Measurements from ENCODE around the gene HLA-DOA. TPM values are rescaled to one million over a fixed set of nuclear protein-coding genes. Genes with fewer than 3 reads are reported as not detected.

Gene HLA-DOA
- total and polyA plus RNA-seq, 2 experiments from 2014 or later: 0.74 TPM; not detected in 1

DNA sequence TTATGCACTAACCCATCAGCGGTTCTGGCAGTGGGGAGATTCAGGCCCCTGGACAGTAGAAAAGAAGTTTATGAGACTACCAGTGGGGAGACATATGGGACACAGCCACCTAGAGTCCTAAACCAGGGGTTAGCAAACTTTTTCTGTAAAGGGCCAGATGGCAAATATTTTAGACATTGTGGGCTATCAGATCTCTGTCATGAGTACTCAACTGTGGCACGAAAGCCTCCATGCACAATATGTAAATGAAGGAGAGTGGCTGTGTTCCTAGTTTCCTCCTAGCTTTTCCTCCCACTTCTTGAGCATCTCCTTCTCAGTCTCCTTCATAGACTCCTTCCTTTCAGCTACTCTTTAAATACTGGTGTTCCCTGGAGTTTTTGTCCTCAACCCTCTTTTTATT is 53.2 kb downstream of the HLA-DOA start:
- no peak overlapping the region for H3K27ac ChIP-seq
- no peak overlapping the region for H3K4me3 ChIP-seq
- no peaks in the 10 kb centered on the region for H3K4me1 ChIP-seq (ENCODE audit: low read depth)
- TF ChIP-seq, protein P1, sequence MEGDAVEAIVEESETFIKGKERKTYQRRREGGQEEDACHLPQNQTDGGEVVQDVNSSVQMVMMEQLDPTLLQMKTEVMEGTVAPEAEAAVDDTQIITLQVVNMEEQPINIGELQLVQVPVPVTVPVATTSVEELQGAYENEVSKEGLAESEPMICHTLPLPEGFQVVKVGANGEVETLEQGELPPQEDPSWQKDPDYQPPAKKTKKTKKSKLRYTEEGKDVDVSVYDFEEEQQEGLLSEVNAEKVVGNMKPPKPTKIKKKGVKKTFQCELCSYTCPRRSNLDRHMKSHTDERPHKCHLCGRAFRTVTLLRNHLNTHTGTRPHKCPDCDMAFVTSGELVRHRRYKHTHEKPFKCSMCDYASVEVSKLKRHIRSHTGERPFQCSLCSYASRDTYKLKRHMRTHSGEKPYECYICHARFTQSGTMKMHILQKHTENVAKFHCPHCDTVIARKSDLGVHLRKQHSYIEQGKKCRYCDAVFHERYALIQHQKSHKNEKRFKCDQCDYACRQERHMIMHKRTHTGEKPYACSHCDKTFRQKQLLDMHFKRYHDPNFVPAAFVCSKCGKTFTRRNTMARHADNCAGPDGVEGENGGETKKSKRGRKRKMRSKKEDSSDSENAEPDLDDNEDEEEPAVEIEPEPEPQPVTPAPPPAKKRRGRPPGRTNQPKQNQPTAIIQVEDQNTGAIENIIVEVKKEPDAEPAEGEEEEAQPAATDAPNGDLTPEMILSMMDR (IDR thresholded peaks at IDR 0.05; ENCODE audit: low read depth, low read length): no peak
- H3K27me3 ChIP-seq: no peaks in the 10 kb centered on the region
- H3K36me3 ChIP-seq: no peaks in the 10 kb centered on the region
- DNase-seq (ENCODE audit: low read depth in 1 of 2, low spot score in 1 of 2): no peak
- no peaks in the 10 kb centered on the region for H3K9me3 ChIP-seq (ENCODE audit: low read depth)

- peak; percentile 24 to 26 for DNase-seq (ENCODE audit: low read depth in 1 of 2, low spot score in 1 of 2)
- Histone ChIP-seq H3K36me3 (no peaks in the 10 kb centered on the region), H3K9me3 (ENCODE audit: low read depth) (no peaks in the 10 kb centered on the region), H3K27ac (no peak overlapping the region), H3K27me3 (no peaks in the 10 kb centered on the region), H3K4me3 (no peak overlapping the region), H3K4me1 (ENCODE audit: low read depth) (no peaks in the 10 kb centered on the region)
- TF ChIP-seq, protein P1 (IDR thresholded peaks at IDR 0.05; ENCODE audit: low read depth, low read length): peak; percentile 41
These were observed 54.2 kb downstream of the HLA-DOA start for GRCh38 chr6:32954986-32955802.

DNA sequence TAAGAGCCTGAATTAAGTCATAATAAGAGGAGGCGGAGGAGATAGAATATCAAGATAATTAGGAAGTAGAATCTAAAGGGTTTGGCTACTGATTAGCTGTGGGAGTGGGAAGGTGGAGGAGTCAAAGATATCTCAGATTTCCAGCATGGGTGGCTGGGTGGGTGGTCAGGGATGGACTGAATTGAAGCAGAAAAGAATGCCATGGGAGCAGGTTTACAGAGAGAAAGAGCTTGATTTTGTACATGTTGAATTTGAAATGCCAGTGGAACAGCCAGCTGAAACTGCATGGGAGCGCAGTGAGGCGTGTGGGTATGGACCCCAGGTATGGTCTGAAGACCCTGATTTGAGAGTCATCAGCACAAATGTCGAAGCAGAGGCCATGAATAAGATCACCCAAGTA is 55.1 kb downstream of the HLA-DOA start:
- Histone ChIP-seq H3K27me3 (no peaks in the 10 kb centered on the region), H3K9me3 (ENCODE audit: low read depth) (no peaks in the 10 kb centered on the region), H3K4me1 (ENCODE audit: low read depth) (no peaks in the 10 kb centered on the region), H3K36me3 (no peaks in the 10 kb centered on the region), H3K27ac (no peak overlapping the region), H3K4me3 (no peak overlapping the region)
- TF ChIP-seq, protein P1 (IDR thresholded peaks at IDR 0.05; ENCODE audit: low read depth, low read length): no peak
- no peak for DNase-seq (ENCODE audit: low read depth in 1 of 2, low spot score in 1 of 2)

Other genes with a start within 250 kb of the HLA-DOA start
- gene HLA-DQB2, start 246.1 kb downstream of the HLA-DOA start, total RNA-seq: not detected in 2 replicates
- gene HLA-DQB2, start 246.1 kb downstream of the HLA-DOA start, polyA plus RNA-seq: not detected in 2 replicates
- not detected in 2 replicates for gene HLA-DOB, start 192.6 kb downstream of the HLA-DOA start, total RNA-seq
- not detected in 2 replicates for gene HLA-DOB, start 192.6 kb downstream of the HLA-DOA start, polyA plus RNA-seq
- 2.6 and 5.1 TPM in 2 replicates for gene TAP2, start 170.9 kb downstream of the HLA-DOA start, total RNA-seq
- 2.1 and 2.5 TPM in 2 replicates for gene TAP2, start 170.9 kb downstream of the HLA-DOA start, polyA plus RNA-seq
- 0.21 and 0.42 TPM in 2 replicates for gene PSMB8, start 165.5 kb downstream of the HLA-DOA start, total RNA-seq
- gene PSMB8, start 165.5 kb downstream of the HLA-DOA start, polyA plus RNA-seq: 0.57 and 0.66 TPM in 2 replicates
- 6.8 and 11.6 TPM in 2 replicates for gene TAP1, start 155.9 kb downstream of the HLA-DOA start, total RNA-seq
- gene TAP1, start 155.9 kb downstream of the HLA-DOA start, polyA plus RNA-seq: 11.2 and 12.6 TPM in 2 replicates
- 2.0 and 4.5 TPM in 2 replicates for gene PSMB9, start 155.4 kb downstream of the HLA-DOA start, total RNA-seq
- 5.9 and 11.0 TPM in 2 replicates for gene PSMB9, start 155.4 kb downstream of the HLA-DOA start, polyA plus RNA-seq
- gene HLA-DMB, start 68.6 kb downstream of the HLA-DOA start, total RNA-seq: not detected in 2 replicates
- gene HLA-DMB, start 68.6 kb downstream of the HLA-DOA start, polyA plus RNA-seq: not detected in 2 replicates
- 1.8 and 2.9 TPM in 2 replicates for gene HLA-DMA, start 56.5 kb downstream of the HLA-DOA start, total RNA-seq
- gene HLA-DMA, start 56.5 kb downstream of the HLA-DOA start, polyA plus RNA-seq: 3.7 and 6.9 TPM in 2 replicates
- gene BRD2, start 41.0 kb downstream of the HLA-DOA start, total RNA-seq: 167 and 232 TPM in 2 replicates
- gene BRD2, start 41.0 kb downstream of the HLA-DOA start, polyA plus RNA-seq: 137 and 166 TPM in 2 replicates
- gene HLA-DPA1, start 64.1 kb upstream of the HLA-DOA start, total RNA-seq: 0.21 and 1.1 TPM in 2 replicates
- gene HLA-DPA1, start 64.1 kb upstream of the HLA-DOA start, polyA plus RNA-seq: 1.2 and 1.9 TPM in 2 replicates
- gene HLA-DPB1, start 66.4 kb upstream of the HLA-DOA start, total RNA-seq: 14.3 and 26.1 TPM in 2 replicates
- 8.6 and 11.1 TPM in 2 replicates for gene HLA-DPB1, start 66.4 kb upstream of the HLA-DOA start, polyA plus RNA-seq
- gene COL11A2, start 182.9 kb upstream of the HLA-DOA start, total RNA-seq: 70.6 and 94.6 TPM in 2 replicates
- gene COL11A2, start 182.9 kb upstream of the HLA-DOA start, polyA plus RNA-seq: 59.6 and 63.8 TPM in 2 replicates
- gene RXRB, start 191.1 kb upstream of the HLA-DOA start, total RNA-seq: 38.1 and 46.7 TPM in 2 replicates
- gene RXRB, start 191.1 kb upstream of the HLA-DOA start, polyA plus RNA-seq: 37.8 and 39.6 TPM in 2 replicates
- 147 and 150 TPM in 2 replicates for gene SLC39A7, start 191.3 kb upstream of the HLA-DOA start, total RNA-seq
- gene SLC39A7, start 191.3 kb upstream of the HLA-DOA start, polyA plus RNA-seq: 35.1 and 51.3 TPM in 2 replicates
- 45.4 and 45.7 TPM in 2 replicates for gene HSD17B8, start 195.1 kb upstream of the HLA-DOA start, total RNA-seq
- 47.6 and 68.0 TPM in 2 replicates for gene HSD17B8, start 195.1 kb upstream of the HLA-DOA start, polyA plus RNA-seq
- gene RING1, start 198.9 kb upstream of the HLA-DOA start, total RNA-seq: 37.0 and 51.4 TPM in 2 replicates
- gene RING1, start 198.9 kb upstream of the HLA-DOA start, polyA plus RNA-seq: 42.1 and 44.2 TPM in 2 replicates